ENCODE measurements around the gene GOLGA1.
"Not testable (repeated sequence)": the region's sequence is repeated elsewhere in the genome, so short reads cannot be mapped to it uniquely, and the experiment has no call there.

Gene GOLGA1

DNA sequence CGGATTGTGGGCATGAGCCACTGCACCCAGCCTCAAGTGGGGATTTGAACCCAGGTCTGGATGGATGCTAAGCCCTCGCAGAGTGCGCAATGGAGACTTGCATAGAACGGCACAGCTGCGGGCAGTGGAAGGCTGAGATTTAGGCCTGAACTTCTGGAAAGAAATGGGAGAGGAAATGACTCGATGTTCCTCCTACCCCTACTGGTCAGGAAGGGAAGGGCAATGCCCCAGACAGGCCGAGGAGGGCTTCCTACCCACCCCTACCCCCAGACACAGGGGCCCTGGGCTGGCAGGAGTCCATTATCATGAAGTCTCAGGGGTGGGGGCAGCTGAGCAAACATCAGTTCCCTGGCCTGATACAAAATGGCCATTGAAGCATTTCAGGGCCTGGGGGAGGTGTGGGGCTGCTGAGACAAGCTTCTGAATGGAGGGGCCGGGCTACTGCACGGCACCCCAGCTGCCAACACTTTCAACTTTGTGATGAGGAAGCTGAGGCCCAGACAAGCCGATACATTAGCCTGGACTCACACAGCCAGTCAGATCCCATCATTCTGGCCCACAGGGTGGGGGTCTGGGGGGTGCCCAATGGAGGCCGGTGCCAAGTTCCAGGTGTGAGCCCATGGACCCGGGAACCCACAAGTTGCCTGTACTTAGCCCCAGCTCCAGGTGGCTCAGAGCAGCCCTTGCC, 101.1 kb downstream of the GOLGA1 start:
- DNase-seq (ENCODE audit: low read depth in 2 of 3, low spot score in 1 of 3), result no peak

- not testable (repeated sequence) for DNase-seq (ENCODE audit: low read depth in 2 of 3, low spot score in 1 of 3)
Observed at GRCh38 chr9:124838567-124839275, 102.2 kb downstream of the GOLGA1 start.

GRCh38 chr9:124838132-124838531, 102.8 kb downstream of the GOLGA1 start:
- not testable (repeated sequence) for DNase-seq (ENCODE audit: low read depth in 2 of 3, low spot score in 1 of 3)

DNA sequence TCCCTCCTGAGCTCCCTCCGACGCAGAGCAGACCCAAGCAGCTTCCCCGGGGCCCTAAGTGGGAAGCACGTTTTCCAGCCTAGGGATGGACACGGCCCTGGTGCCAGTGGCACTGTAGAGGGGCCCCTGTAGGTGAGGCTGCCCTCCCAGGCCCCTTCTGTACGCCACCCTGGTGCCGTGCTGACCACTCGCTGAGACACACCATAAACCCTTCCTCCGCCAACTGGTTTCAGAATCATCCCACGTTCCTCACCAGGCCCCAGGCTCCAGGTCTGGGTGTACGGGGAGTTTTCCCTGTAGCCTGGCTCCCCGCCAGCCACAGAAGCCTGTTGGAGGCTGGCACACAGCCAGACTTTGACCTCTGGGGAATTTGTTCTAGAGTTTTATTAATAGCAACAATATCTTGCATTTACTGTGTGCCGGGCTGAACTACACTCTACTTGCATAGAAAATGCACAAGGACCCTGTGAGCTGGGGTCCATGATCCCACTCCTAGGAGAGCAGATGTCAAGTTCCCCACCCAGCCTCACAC, 105.8 kb downstream of the GOLGA1 start:
- no peak for DNase-seq (ENCODE audit: low read depth in 2 of 3, low spot score in 1 of 3)

- no peak for DNase-seq (ENCODE audit: low read depth in 2 of 3, low spot score in 1 of 3)
Observed at GRCh38 chr9:124834591-124834990, 106.3 kb downstream of the GOLGA1 start.

DNA sequence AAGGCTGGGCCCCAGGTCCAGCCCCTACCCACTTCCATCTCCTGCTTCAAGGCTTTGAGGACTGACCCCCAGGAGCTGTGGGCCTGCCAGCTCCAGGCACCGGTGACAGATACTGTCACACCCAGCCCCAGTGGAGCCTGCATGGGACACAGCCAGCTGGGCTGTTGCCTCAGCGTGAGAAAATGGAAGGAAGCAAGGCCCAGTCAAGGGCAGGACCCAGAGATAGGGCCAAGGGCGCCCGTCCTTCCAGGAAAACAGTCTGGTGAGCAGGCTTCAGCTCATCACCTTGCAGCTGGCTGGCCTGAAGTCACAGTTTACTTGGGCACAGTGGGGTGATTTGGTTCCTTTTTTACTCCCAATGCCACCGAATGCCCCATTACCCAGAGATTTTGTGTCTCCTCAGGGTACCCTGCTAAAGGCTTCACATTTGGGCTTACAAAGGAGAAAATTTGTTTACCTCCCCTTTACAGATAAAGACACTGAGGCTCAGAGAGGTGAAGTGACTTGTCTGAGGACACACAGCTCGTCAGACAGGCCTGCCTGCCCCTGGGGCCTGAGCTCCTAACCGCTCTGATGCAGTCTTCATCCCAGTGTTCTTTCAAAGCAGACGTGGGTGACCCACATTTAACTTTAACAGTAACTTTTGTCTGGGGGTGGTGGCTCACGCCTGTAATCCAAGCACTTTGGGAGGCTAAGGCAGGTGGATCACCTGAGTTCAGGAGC, 109.1 kb downstream of the GOLGA1 start:
- DNase-seq (ENCODE audit: low read depth in 2 of 3, low spot score in 1 of 3), result no peak

- DNase-seq (ENCODE audit: low read depth in 2 of 3, low spot score in 1 of 3), result no peak
Observed at GRCh38 chr9:124830593-124830992, 110.3 kb downstream of the GOLGA1 start.

GRCh38 chr9:124829334-124829669, 111.6 kb downstream of the GOLGA1 start:
- no peak for DNase-seq (ENCODE audit: low read depth in 2 of 3, low spot score in 1 of 3)

GRCh38 chr9:124828489-124829333, 112.2 kb downstream of the GOLGA1 start:
- DNase-seq (ENCODE audit: low read depth in 2 of 3, low spot score in 1 of 3), result no peak

Measured in stimulated activated CD4-positive, alpha-beta T cell treated with anti-CD3 and anti-CD28 coated beads, Interleukin-12 subunit alpha, Interleukin-12 subunit beta, amount 100 ng/mL, for 48 hours (primary cell).